Dedifferentiated amniotic fluid mesenchymal stem cell (primary cell): ENCODE data around the gene SPATC1L.

Experiments
- DNase-seq: peaks from one replicate; pipeline ENCODE4 v3.0.0-alpha.2; 2016; ENCODE audit errors: extremely low spot score

Gene SPATC1L

GRCh38 chr21:46131838-46132651 is 52.2 kb downstream of the SPATC1L start:
- DNase-seq = no peak

GRCh38 chr21:46131588-46131837 is 52.7 kb downstream of the SPATC1L start:
- DNase-seq = no peak

GRCh38 chr21:46130831-46131587 is 53.2 kb downstream of the SPATC1L start:
- no peak for DNase-seq

GRCh38 chr21:46129846-46130651 is 54.2 kb downstream of the SPATC1L start:
- DNase-seq = no peak

GRCh38 chr21:46128933-46129571 is 55.2 kb downstream of the SPATC1L start:
- no peak for DNase-seq

- no peak for DNase-seq
Observed at GRCh38 chr21:46128106-46128932, 55.9 kb downstream of the SPATC1L start.

- DNase-seq = no peak
Observed at GRCh38 chr21:46127239-46128105, 56.8 kb downstream of the SPATC1L start.

GRCh38 chr21:46126309-46127238 is 57.7 kb downstream of the SPATC1L start:
- no peak for DNase-seq

- no peak for DNase-seq
Observed at GRCh38 chr21:46125846-46126301, 58.4 kb downstream of the SPATC1L start.

- no peak for DNase-seq
Observed at GRCh38 chr21:46124926-46125845, 59.1 kb downstream of the SPATC1L start.

- DNase-seq = no peak
Observed at GRCh38 chr21:46124083-46124925, 60.0 kb downstream of the SPATC1L start.

GRCh38 chr21:46122758-46123683 is 61.2 kb downstream of the SPATC1L start:
- no peak for DNase-seq

- DNase-seq = no peak
Observed at GRCh38 chr21:46122237-46122671, 62.0 kb downstream of the SPATC1L start.

- DNase-seq = no peak
Observed at GRCh38 chr21:46121286-46122221, 62.7 kb downstream of the SPATC1L start.
